ENCODE data around the gene CFAP410. TPM values are rescaled to one million over a fixed set of nuclear protein-coding genes. Genes with fewer than 3 reads are reported as not detected.

The CFAP410 gene
- total and polyA plus RNA-seq, 2 of the 8 experiments (the other 6 are each of a cell fraction or from before 2014, with no cell fraction given) = 10.6 to 12.0 TPM

DNA sequence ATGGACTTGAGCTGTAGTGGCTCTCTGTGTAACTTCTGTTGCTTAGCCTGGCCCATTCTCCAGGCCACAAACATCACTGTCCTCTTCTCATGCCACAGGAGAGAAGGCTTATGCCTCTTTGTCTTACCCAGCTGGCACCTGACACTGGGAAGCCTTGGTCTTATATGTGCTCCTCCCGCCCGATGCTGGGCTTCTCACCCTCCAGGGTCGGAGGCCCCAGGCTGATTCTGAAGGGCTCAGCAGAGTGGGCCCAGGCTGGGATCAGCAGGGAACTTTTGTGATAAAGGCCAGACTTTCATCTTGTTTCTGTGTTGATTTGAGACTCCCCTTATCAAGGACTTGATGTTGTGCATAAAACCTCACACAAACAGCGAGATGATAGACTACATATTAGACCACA lies 44.0 kb upstream of the CFAP410 start (continued):
- TF ChIP-seq SP4 (IDR thresholded peaks at IDR 0.05; ENCODE audit: low read length) (no peak), TEAD4 (IDR thresholded peaks at IDR 0.05; ENCODE audit: low read depth, low read length) (no peak), SRF (IDR thresholded peaks at IDR 0.05; ENCODE audit: low read depth, low read length) (no peak), CBX8 (IDR thresholded peaks at IDR 0.05; ENCODE audit: borderline replicate concordance, low read depth, low read length) (no peak), CHD1 (IDR thresholded peaks at IDR 0.05; ENCODE audit: low read depth, low read length) (no peak), JUN (IDR thresholded peaks at IDR 0.05; ENCODE audit: low read depth, low read length) (no peak), HDAC6 (IDR thresholded peaks at IDR 0.05; ENCODE audit: low read depth, low read length) (no peak)
- TF ChIP-seq, protein P1, sequence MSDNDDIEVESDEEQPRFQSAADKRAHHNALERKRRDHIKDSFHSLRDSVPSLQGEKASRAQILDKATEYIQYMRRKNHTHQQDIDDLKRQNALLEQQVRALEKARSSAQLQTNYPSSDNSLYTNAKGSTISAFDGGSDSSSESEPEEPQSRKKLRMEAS (IDR thresholded peaks at IDR 0.05) = no peak

Measured in H1 (cell line).